Mesendoderm (in vitro differentiated cells): ENCODE data around the gene NEK10.
"Not testable (repeated sequence)": the region's sequence is repeated elsewhere in the genome, so short reads cannot be mapped to it uniquely, and the experiment has no call there.

ENCODE experiments used
- DNase-seq: peaks from one replicate; pipeline ENCODE4 v3.0.0; 2013
- H2AK5ac ChIP-seq: 2 replicates; pipeline ENCODE4 v1.6.1; 2013; ENCODE audit warnings: low read length, inconsistent platforms
- H2BK120ac ChIP-seq: 2 replicates; pipeline ENCODE4 v1.6.1; 2013; ENCODE audit warnings: low read depth, mild to moderate bottlenecking, low read length, moderate library complexity, mixed read lengths
- H2BK15ac ChIP-seq: replicated peaks from 2 replicates; pipeline ENCODE4 v1.6.1; 2013; ENCODE audit warnings: low read depth, mild to moderate bottlenecking, moderate library complexity
- H2BK5ac ChIP-seq: 2 replicates; pipeline ENCODE4 v1.6.1; 2013; ENCODE audit warnings: low read length, inconsistent platforms
- H3K18ac ChIP-seq: 2 replicates; pipeline ENCODE4 v1.6.1; 2013; ENCODE audit warnings: mild to moderate bottlenecking, low read length, mixed read lengths
- H3K23ac ChIP-seq: one replicate; pipeline ENCODE4 v1.6.1; 2013; ENCODE audit warnings: low read length
- H3K27ac ChIP-seq: 2 replicates; pipeline ENCODE4 v1.5.1; 2013; ENCODE audit warnings: low read depth, mild to moderate bottlenecking, inconsistent platforms, low read length, moderate library complexity
- H3K27me3 ChIP-seq: 2 replicates; pipeline ENCODE4 v1.6.1; 2013; ENCODE audit warnings: low read length, control low read depth, mild to moderate bottlenecking, inconsistent platforms; ENCODE audit not compliant: insufficient read depth, poor library complexity
- H3K36me3 ChIP-seq: 2 replicates; pipeline ENCODE4 v1.6.1; 2013; ENCODE audit warnings: low read length, inconsistent platforms; ENCODE audit not compliant: control insufficient read depth, insufficient read depth
- H3K4ac ChIP-seq: one replicate; pipeline ENCODE4 v1.6.1; 2013; ENCODE audit warnings: low read depth, mild to moderate bottlenecking, low read length, moderate library complexity
- H3K4me1 ChIP-seq: 2 replicates; pipeline ENCODE4 v1.6.1; 2013; ENCODE audit warnings: low read depth, low read length, inconsistent platforms; ENCODE audit not compliant: control insufficient read depth
- H3K4me2 ChIP-seq: 2 replicates; pipeline ENCODE4 v1.6.1; 2013; ENCODE audit warnings: low read length
- H3K4me3 ChIP-seq: 2 replicates; pipeline ENCODE4 v1.5.1; 2013; ENCODE audit warnings: mild to moderate bottlenecking, low read length
- H3K56ac ChIP-seq: one replicate; pipeline ENCODE4 v1.6.1; 2013; ENCODE audit warnings: low read length
- H3K79me1 ChIP-seq: 2 replicates; pipeline ENCODE4 v1.6.1; 2013; ENCODE audit warnings: low read length, inconsistent platforms
- H3K79me2 ChIP-seq: 2 replicates; pipeline ENCODE4 v1.6.1; 2013; ENCODE audit warnings: mild to moderate bottlenecking, low read length; ENCODE audit not compliant: control insufficient read depth, insufficient read depth
- H3K9ac ChIP-seq: 2 replicates; pipeline ENCODE4 v1.6.1; 2013; ENCODE audit warnings: low read length, inconsistent platforms
- H4K5ac ChIP-seq: one replicate; pipeline ENCODE4 v1.6.1; 2013; ENCODE audit warnings: low read length
- H4K8ac ChIP-seq: one replicate; pipeline ENCODE4 v1.6.1; 2013; ENCODE audit warnings: low read depth, mild to moderate bottlenecking, control low read depth, low read length, moderate library complexity
- WGBS: extraction: QIAGEN DNeasy Blood & Tissue Kit; methylation state at CpG from one replicate; pipeline ENCODE4 v1.1.7; 2013; ENCODE audit warnings: low lambda C conversion rate, missing lambda C conversion rate; ENCODE audit not compliant: insufficient coverage; ENCODE audit errors: extremely low coverage; 5-methylcytosine and 5-hydroxymethylcytosine counted together

Gene NEK10

DNA sequence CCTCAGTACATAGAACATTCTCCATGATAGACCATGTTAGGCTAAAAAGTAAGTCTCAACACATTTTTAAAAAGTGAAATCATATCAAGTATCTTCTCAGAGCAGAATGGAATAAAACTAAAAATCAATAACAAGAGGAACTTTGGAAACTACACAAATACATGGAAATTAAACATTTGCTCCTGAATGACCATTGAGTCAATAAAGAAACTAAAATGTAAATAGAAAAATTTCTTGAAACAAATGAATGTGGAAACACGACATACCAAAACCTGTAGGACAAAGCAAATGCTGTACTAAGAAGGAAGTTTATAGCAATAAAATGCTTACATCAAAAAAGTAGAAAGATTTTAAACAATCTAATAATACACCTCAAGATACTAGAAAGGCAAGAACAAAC lies 33.6 kb downstream of the NEK10 start:
- Histone ChIP-seq H3K27me3 (no peaks in the 10 kb centered on the region), H3K79me1 (no peaks in the 10 kb centered on the region), H4K5ac (no peak overlapping the region), H3K56ac (no peak overlapping the region), H3K18ac (no peak overlapping the region), H3K27ac (no peak overlapping the region), H3K4me3 (no peak overlapping the region), H2AK5ac (no peak overlapping the region), H3K4me1 (no peaks in the 10 kb centered on the region), H2BK15ac (no peak overlapping the region), H3K79me2 (no peaks in the 10 kb centered on the region), H4K8ac (no peak overlapping the region), H3K4me2 (no peak overlapping the region), H3K23ac (no peak overlapping the region), H2BK5ac (no peak overlapping the region), H3K36me3 (no peaks in the 10 kb centered on the region), H3K4ac (no peak overlapping the region), H2BK120ac (no peak overlapping the region), H3K9ac (no peak overlapping the region)
- WGBS: no CpG with 5 or more reads among the region's 1 CpG
- DNase-seq: no peak

DNA sequence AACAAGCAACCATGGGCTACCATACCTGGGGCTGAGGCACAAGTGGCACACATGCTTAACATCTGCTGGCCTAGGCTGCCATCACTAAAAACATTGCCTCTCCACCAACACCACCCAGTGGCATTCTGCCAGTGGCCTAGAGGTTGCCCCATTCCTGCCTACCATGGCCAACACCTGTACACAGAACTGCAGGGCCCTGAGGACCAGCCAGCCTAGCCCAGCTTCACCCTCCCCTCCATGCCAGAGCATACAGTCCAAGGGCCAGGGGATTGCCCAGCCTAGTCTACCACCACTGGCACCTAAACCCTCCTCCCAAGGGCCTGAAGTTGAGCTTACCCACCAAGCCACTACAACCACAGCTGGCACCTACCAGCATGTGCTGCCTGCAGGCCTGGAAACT lies 35.3 kb downstream of the NEK10 start:
- no peak overlapping the region for H3K4me3 ChIP-seq
- H3K4me2 ChIP-seq: no peak overlapping the region
- no peak for DNase-seq

GRCh38 chr3:27328982-27329762 lies 40.0 kb downstream of the NEK10 start:
- not testable (repeated sequence) for H3K27ac ChIP-seq, H4K5ac ChIP-seq, H3K56ac ChIP-seq, H3K18ac ChIP-seq, H3K23ac ChIP-seq, H2BK15ac ChIP-seq, H3K27me3 ChIP-seq, H3K4me3 ChIP-seq, H2BK120ac ChIP-seq, H3K4ac ChIP-seq, DNase-seq, H3K36me3 ChIP-seq, H3K9ac ChIP-seq, H3K79me1 ChIP-seq, H3K4me2 ChIP-seq, H3K79me2 ChIP-seq, H4K8ac ChIP-seq, H2AK5ac ChIP-seq, H2BK5ac ChIP-seq, H3K4me1 ChIP-seq
- WGBS: no CpG with 5 or more reads among the region's 4 CpGs

More for the DNA sequence above, 35.3 kb downstream of the NEK10 start:
- H2BK15ac ChIP-seq: no peak overlapping the region
- H2BK120ac ChIP-seq: no peak overlapping the region
- H3K27ac ChIP-seq: no peak overlapping the region
- no peaks in the 10 kb centered on the region for H3K79me2 ChIP-seq
- no peak overlapping the region for H3K4ac ChIP-seq
- no peak overlapping the region for H2AK5ac ChIP-seq
- H3K9ac ChIP-seq: no peak overlapping the region
- no peaks in the 10 kb centered on the region for H3K36me3 ChIP-seq
- H3K18ac ChIP-seq: no peak overlapping the region
- H3K23ac ChIP-seq: no peak overlapping the region
- H3K27me3 ChIP-seq: no peaks in the 10 kb centered on the region
- no peak overlapping the region for H4K8ac ChIP-seq
- H3K56ac ChIP-seq: no peak overlapping the region
- H4K5ac ChIP-seq: no peak overlapping the region
- H3K79me1 ChIP-seq: no peaks in the 10 kb centered on the region
- H3K4me1 ChIP-seq: no peaks in the 10 kb centered on the region
- no peak overlapping the region for H2BK5ac ChIP-seq

- Histone ChIP-seq H3K9ac (no peak overlapping the region), H3K27ac (no peak overlapping the region), H3K56ac (no peak overlapping the region), H3K79me2 (no peaks in the 10 kb centered on the region), H2BK120ac (no peak overlapping the region), H2AK5ac (no peak overlapping the region), H3K36me3 (no peaks in the 10 kb centered on the region), H2BK15ac (no peak overlapping the region), H3K4ac (no peak overlapping the region), H4K5ac (no peak overlapping the region), H3K27me3 (no peaks in the 10 kb centered on the region), H3K23ac (no peak overlapping the region), H3K4me2 (no peak overlapping the region), H3K4me1 (no peaks in the 10 kb centered on the region), H3K18ac (no peak overlapping the region), H2BK5ac (no peak overlapping the region), H3K4me3 (no peak overlapping the region), H4K8ac (no peak overlapping the region), H3K79me1 (no peaks in the 10 kb centered on the region)
- no CpG with 5 or more reads among the region's 8 CpGs for WGBS
- DNase-seq: no peak
Measured at GRCh38 chr3:27326629-27327545, 42.3 kb downstream of the NEK10 start.

GRCh38 chr3:27326202-27326601 lies 43.0 kb downstream of the NEK10 start:
- Histone ChIP-seq H3K36me3 (no peaks in the 10 kb centered on the region), H3K27ac (no peak overlapping the region), H3K27me3 (no peaks in the 10 kb centered on the region), H2BK5ac (no peak overlapping the region), H2BK15ac (no peak overlapping the region), H3K9ac (no peak overlapping the region), H3K79me2 (no peaks in the 10 kb centered on the region), H3K56ac (no peak overlapping the region), H3K18ac (no peak overlapping the region), H3K4me3 (no peak overlapping the region), H3K4me1 (no peaks in the 10 kb centered on the region), H3K4me2 (no peak overlapping the region), H4K8ac (no peak overlapping the region), H3K79me1 (no peaks in the 10 kb centered on the region), H3K23ac (no peak overlapping the region), H2BK120ac (no peak overlapping the region), H2AK5ac (no peak overlapping the region), H3K4ac (no peak overlapping the region), H4K5ac (no peak overlapping the region)
- DNase-seq: no peak
- no CpG with 5 or more reads among the region's 1 CpG for WGBS
